H1 (cell line): ENCODE measurements around the gene RPRD2. TPM values are rescaled to one million over a fixed set of nuclear protein-coding genes. Genes with fewer than 3 reads are reported as not detected.

Experiments
- CTCF ChIA-PET: fragments of 300-600 bp; sonication (Branson Sonifier 250); formaldehyde crosslinking; loops from one replicate; lab custom pipeline; 2021; ENCODE audit not compliant: partially characterized antibody; lab: Charles Lee
- POLR2A ChIA-PET: fragments of 300-600 bp; sonication (Branson Sonifier 250); formaldehyde crosslinking; loops from one replicate; lab custom pipeline; 2021; ENCODE audit warnings: inconsistent platforms; ENCODE audit not compliant: partially characterized antibody; lab: Charles Lee
- DNase-seq, 2 experiments: peaks; one replicate each; pipeline versions ENCODE4 v3.0.0 to v3.0.0-alpha.2; 2010 to 2022; ENCODE audit warnings: low spot score in 2 of 2, low read depth in 1 of 2, mixed read lengths in 1 of 2
- FAIRE-seq: peaks from 2 replicates; lab custom pipeline; 2011; peaks lifted over from hg19 to GRCh38; lab: Jason Lieb, UNC
- H2AFZ ChIP-seq: 2 replicates; pipeline ENCODE4 v1.8.1; 2012; ENCODE audit warnings: low read length, inconsistent platforms
- H2AK5ac ChIP-seq: 2 replicates; pipeline ENCODE4 v1.6.1; 2013; ENCODE audit warnings: low read depth, low read length
- H2BK120ac ChIP-seq: replicated peaks from 2 replicates; pipeline ENCODE3; 2013; ENCODE audit warnings: low read depth, low read length, inconsistent platforms
- H2BK12ac ChIP-seq: 2 replicates; pipeline ENCODE4 v1.6.1; 2013; ENCODE audit warnings: low read depth, low read length
- H2BK15ac ChIP-seq: 2 replicates; pipeline ENCODE4 v1.6.1; 2013; ENCODE audit warnings: low read length
- H2BK20ac ChIP-seq: 2 replicates; pipeline ENCODE4 v1.6.1; 2013; ENCODE audit warnings: low read length
- H2BK5ac ChIP-seq: 2 replicates; pipeline ENCODE4 v1.6.1; 2013; ENCODE audit warnings: low read depth, low read length
- H3K14ac ChIP-seq: 2 replicates; pipeline ENCODE4 v1.6.1; 2013; ENCODE audit warnings: inconsistent platforms; ENCODE audit not compliant: insufficient read length
- H3K18ac ChIP-seq: 2 replicates; pipeline ENCODE4 v1.6.1; 2013; ENCODE audit warnings: low read length; ENCODE audit errors: extremely low read depth
- H3K23ac ChIP-seq: 2 replicates; pipeline ENCODE4 v1.6.1; 2013; ENCODE audit warnings: inconsistent platforms; ENCODE audit not compliant: insufficient read length
- H3K23me2 ChIP-seq: 2 replicates; pipeline ENCODE4 v1.6.1; 2013; ENCODE audit warnings: low read depth, low read length
- H3K27ac ChIP-seq: 2 replicates; pipeline ENCODE4 v1.6.1; 2011; ENCODE audit warnings: low read depth, low read length, inconsistent platforms
- H3K27me3 ChIP-seq, 4 experiments: replicated peaks in 1 of 4; 1 replicate in 1 of 4; 2 replicates in 3 of 4; pipeline versions ENCODE4 v1.6.1 to v1.8.1; 2011 to 2013; ENCODE audit warnings: low read length in 3 of 4, mild to moderate bottlenecking in 3 of 4, inconsistent platforms in 2 of 4, mixed read lengths in 2 of 4, moderate library complexity in 1 of 4; ENCODE audit not compliant: control insufficient read depth in 3 of 4, insufficient read depth in 3 of 4; ENCODE audit errors: extremely low read depth in 1 of 4
- H3K36me3 ChIP-seq, 4 experiments: 2 replicates each; pipeline versions ENCODE4 v1.6.1 to v1.8.1; 2011 to 2013; ENCODE audit warnings: mild to moderate bottlenecking in 4 of 4, low read length in 3 of 4, moderate library complexity in 2 of 4, control low read depth in 1 of 4, inconsistent platforms in 1 of 4; ENCODE audit not compliant: insufficient read depth in 4 of 4, control insufficient read depth in 2 of 4
- H3K4ac ChIP-seq: replicated peaks from 2 replicates; pipeline ENCODE3; 2013; ENCODE audit warnings: low read length, low read depth, mixed read lengths, inconsistent platforms; ENCODE audit not compliant: insufficient read length
- H3K4me1 ChIP-seq, 4 experiments: replicated peaks in 1 of 4; 1 replicate in 1 of 4; 2 replicates in 3 of 4; pipeline versions ENCODE4 v1.6.1 to v1.8.1; 2011 to 2013; ENCODE audit warnings: low read length in 3 of 4, inconsistent platforms in 2 of 4, mixed read lengths in 1 of 4; ENCODE audit not compliant: insufficient read depth in 4 of 4, control insufficient read depth in 3 of 4
- H3K4me2 ChIP-seq, 2 experiments: 2 replicates each; pipeline versions ENCODE4 v1.6.1 to v1.8.1; 2011 to 2013; ENCODE audit warnings: low read depth in 2 of 2, low read length in 2 of 2, control low read depth in 1 of 2, inconsistent platforms in 1 of 2, mild to moderate bottlenecking in 1 of 2; ENCODE audit not compliant: insufficient read depth in 1 of 2
- H3K4me3 ChIP-seq, 4 experiments: fragments of 200-600, 300-600 bp in 1 of 4; sonication (generic), shearing (Covaris generic), sonication (Bioruptor Twin) in 1 of 4; 2 replicates each; pipeline versions ENCODE4 v1.5.1 to v1.8.1; 2011 to 2016; ENCODE audit warnings: low read length in 4 of 4, low read depth in 3 of 4, control low read depth in 2 of 4, inconsistent platforms in 2 of 4, mild to moderate bottlenecking in 2 of 4, mixed read lengths in 1 of 4, moderate library complexity in 1 of 4; ENCODE audit not compliant: insufficient read depth in 2 of 4; ENCODE audit errors: extremely low read depth in 1 of 4
- H3K56ac ChIP-seq: replicated peaks from 2 replicates; pipeline ENCODE3; 2013; ENCODE audit warnings: low read depth, mild to moderate bottlenecking, mixed read lengths, low read length, inconsistent platforms; ENCODE audit not compliant: insufficient read length
- H3K79me1 ChIP-seq: 2 replicates; pipeline ENCODE4 v1.6.1; 2013; ENCODE audit warnings: low read depth, low read length, control low read depth
- H3K79me2 ChIP-seq, 2 experiments: 2 replicates each; pipeline versions ENCODE4 v1.6.1 to v1.8.1; 2012 to 2013; ENCODE audit warnings: low read length in 2 of 2, mild to moderate bottlenecking in 2 of 2, inconsistent platforms in 1 of 2; ENCODE audit not compliant: insufficient read depth in 2 of 2, control insufficient read depth in 1 of 2
- H3K9ac ChIP-seq, 4 experiments: replicated peaks in 1 of 4; 1 replicate in 1 of 4; 2 replicates in 3 of 4; pipeline versions ENCODE4 v1.6.1 to v1.8.1; 2011 to 2013; ENCODE audit warnings: low read depth in 3 of 4, low read length in 3 of 4, control low read depth in 2 of 4, mild to moderate bottlenecking in 2 of 4, moderate library complexity in 2 of 4, inconsistent platforms in 1 of 4; ENCODE audit errors: extremely low read depth in 1 of 4
- H3K9me3 ChIP-seq, 2 experiments: 2 replicates each; pipeline versions ENCODE4 v1.6.1 to v1.8.1; 2012 to 2013; ENCODE audit warnings: mild to moderate bottlenecking in 2 of 2, moderate library complexity in 2 of 2, control low read depth in 1 of 2, inconsistent platforms in 1 of 2, low read depth in 1 of 2, low read length in 1 of 2, mixed read lengths in 1 of 2; ENCODE audit not compliant: insufficient read depth in 2 of 2
- H4K20me1 ChIP-seq, 2 experiments: replicated peaks in 1 of 2; 2 replicates each; pipeline versions ENCODE3 to v1.8.1; 2011 to 2013; ENCODE audit warnings: inconsistent platforms in 2 of 2, low read length in 2 of 2, mild to moderate bottlenecking in 1 of 2; ENCODE audit not compliant: insufficient read depth in 2 of 2, control insufficient read depth in 1 of 2
- H4K5ac ChIP-seq: 2 replicates; pipeline ENCODE4 v1.6.1; 2013; ENCODE audit warnings: low read length, low read depth, mixed read lengths, inconsistent platforms; ENCODE audit not compliant: insufficient read length
- H4K8ac ChIP-seq: 2 replicates; pipeline ENCODE4 v1.8.0; 2013; ENCODE audit warnings: mild to moderate bottlenecking, moderate library complexity, low read length, inconsistent platforms; ENCODE audit not compliant: insufficient read depth; ENCODE audit errors: extremely low read depth
- H4K91ac ChIP-seq: replicated peaks from 2 replicates; pipeline ENCODE3; 2013; ENCODE audit warnings: low read length, mixed read lengths, inconsistent platforms; ENCODE audit not compliant: insufficient read length
- CBX8 ChIP-seq: fragments of 300-800, 300-1000 bp; sonication (generic); IDR thresholded peaks from 2 replicates; pipeline ENCODE4 v1.7.1; 2016; ENCODE audit warnings: low read depth, low read length, borderline replicate concordance
- CHD2 ChIP-seq: IDR thresholded peaks from 2 replicates; pipeline ENCODE4 v1.6.1; 2012; ENCODE audit warnings: low read length, improper control_type of control experiment
- KDM5A ChIP-seq: fragments of 200-600 bp; IDR thresholded peaks from 2 replicates; pipeline ENCODE4 v1.7.1; 2012; ENCODE audit warnings: mild to moderate bottlenecking, low read length, inconsistent platforms, mixed read lengths
- NANOG ChIP-seq: IDR thresholded peaks from 2 replicates; pipeline ENCODE4 v1.6.1; 2011; ENCODE audit warnings: low read length, low read depth, mild to moderate bottlenecking, inconsistent platforms; ENCODE audit not compliant: insufficient read depth, poor library complexity, severe bottlenecking
- NRF1 ChIP-seq: IDR thresholded peaks from 2 replicates; pipeline ENCODE4 v1.6.1; 2011; ENCODE audit warnings: mild to moderate bottlenecking, low read depth, low read length, improper control_type of control experiment
- PHF8 ChIP-seq: fragments of 200-600 bp; sonication (generic); conservative IDR thresholded peaks from 2 replicates; pipeline ENCODE4 v1.7.1; 2012; ENCODE audit warnings: low read depth, mild to moderate bottlenecking, inconsistent platforms, low read length, moderate library complexity
- POU5F1 ChIP-seq: IDR thresholded peaks from 2 replicates; pipeline ENCODE4 v1.6.1; 2011; ENCODE audit warnings: low read depth, mild to moderate bottlenecking, low read length, moderate library complexity
- RBBP5 ChIP-seq: IDR thresholded peaks from 2 replicates; pipeline ENCODE4 v1.7.1; 2012; ENCODE audit warnings: low read depth, mild to moderate bottlenecking, inconsistent platforms, low read length, moderate library complexity, borderline replicate concordance
- SP2 ChIP-seq: IDR thresholded peaks from 2 replicates; pipeline ENCODE4 v1.6.1; 2012; ENCODE audit warnings: mild to moderate bottlenecking, low read length, inconsistent platforms
- SUZ12 ChIP-seq: fragments of 200-600 bp; sonication (generic); IDR thresholded peaks from 2 replicates; pipeline ENCODE4 v1.6.1; 2012; ENCODE audit warnings: mild to moderate bottlenecking, inconsistent platforms, low read length, moderate library complexity, mixed read lengths
- TCF12 ChIP-seq: IDR thresholded peaks from 2 replicates; pipeline ENCODE4 v1.6.1; 2011; ENCODE audit warnings: low read depth, mild to moderate bottlenecking, low read length
- WGBS, 2 experiments: shearing (Covaris generic) in 1 of 2; methylation state at CpG; one replicate each; pipeline versions ENCODE4 v1.1.6 to v1.1.7; 2013 to 2015; ENCODE audit warnings: low lambda C conversion rate in 2 of 2, mixed read lengths in 2 of 2, inconsistent platforms in 1 of 2, low coverage in 1 of 2, missing lambda C conversion rate in 1 of 2; ENCODE audit not compliant: insufficient replicate concordance in 2 of 2, insufficient coverage in 1 of 2, insufficient read length in 1 of 2; ENCODE audit errors: extremely low coverage in 1 of 2, missing lambda C conversion rate in 1 of 2; 5-methylcytosine and 5-hydroxymethylcytosine counted together
- polyA plus RNA-seq, 7 experiments: library from polyadenylated mRNA; depleted of rRNA in 3 of 7; stranded (reverse) in 5 of 7; unstranded in 2 of 7; fragments of >200 nt in 5 of 7; fragments of 200-250 nt in 2 of 7; gene quantifications; 1 replicate in 5 of 7; 2 replicates in 1 of 7; 4 replicates in 1 of 7; pipeline versions ENCODE4 v1.2.1 to v1.2.3, GENCODE V29; 2011 to 2013; ENCODE audit warnings: missing spikeins in 2 of 7, mixed read lengths in 2 of 7
- total RNA-seq: library from RNA; stranded (reverse); fragmentation: NEBNext Ultra II Directional; extraction: Animal tissue kit (Norgen Biotek cat#: 25700); gene quantifications from 2 replicates; pipeline ENCODE4 v1.2.1, GENCODE V29; 2021
- TF ChIP-seq, protein P1 (sequence below), 3 experiments: IDR thresholded peaks; 1 replicate in 2 of 3; 2 replicates in 1 of 3; pipeline versions ENCODE4 v1.5.1 to v1.6.1; 2011; ENCODE audit warnings: low read length in 3 of 3, mild to moderate bottlenecking in 3 of 3, inconsistent platforms in 2 of 3, low read depth in 1 of 3, moderate library complexity in 1 of 3; ENCODE audit not compliant: insufficient read depth in 1 of 3; ENCODE audit errors: control extremely low read depth in 1 of 3

Gene RPRD2
- total and polyA plus RNA-seq, 2 of the 8 experiments (the other 6 are each of a cell fraction or from before 2014, with no cell fraction given): 14.4 to 32.4 TPM

DNA sequence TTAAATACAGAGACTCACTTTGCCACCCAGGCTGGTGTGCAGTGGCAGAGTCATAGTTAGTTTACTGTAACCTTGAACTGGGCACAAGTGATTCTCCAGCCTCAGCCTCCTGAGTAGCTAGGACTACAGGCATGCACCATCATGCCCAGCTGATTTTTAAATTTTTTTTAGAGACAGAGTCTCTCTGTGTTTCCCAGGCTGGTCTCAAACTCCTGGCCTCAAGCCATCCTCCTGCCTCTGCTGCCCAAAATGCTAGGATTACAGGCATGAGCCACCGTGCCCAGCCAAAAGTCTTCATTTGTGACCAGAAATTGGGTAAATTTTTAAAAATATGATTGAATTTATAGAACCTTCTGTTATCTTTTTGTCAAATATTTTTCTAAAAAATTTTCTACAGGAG lies 105.3 kb downstream of the RPRD2 start:
- Histone ChIP-seq H3K23ac (no peak overlapping the region), H3K27ac (no peak overlapping the region), H4K20me1 (peaks cover 0 to 1% of the 10 kb centered on the region in 2 experiments), H2BK15ac (no peak overlapping the region), H2BK12ac (no peak overlapping the region), H4K5ac (no peak overlapping the region), H3K4ac (no peak overlapping the region), H3K27me3 (no peaks in the 10 kb centered on the region), H4K91ac (no peak overlapping the region), H2AFZ (no peak overlapping the region), H2BK120ac (no peak overlapping the region), H3K23me2 (no peaks in the 10 kb centered on the region), H3K14ac (no peak overlapping the region), H3K36me3 (peaks cover 19 to 47% (median 29%) of the 10 kb centered on the region in 4 experiments), H3K4me1 (peaks cover 0 to 8% (median 4%) of the 10 kb centered on the region in 4 experiments; a peak in 4 of 7 replicates), H3K4me2 (no peak overlapping the region), H3K9me3 (no peaks in the 10 kb centered on the region), H2BK20ac (no peak overlapping the region), H2AK5ac (no peak overlapping the region), H4K8ac (no peak overlapping the region), H3K18ac (no peak overlapping the region), H3K9ac (no peak overlapping the region), H3K79me2 (no peaks in the 10 kb centered on the region), H2BK5ac (no peak overlapping the region), H3K79me1 (no peaks in the 10 kb centered on the region), H3K4me3 (no peak overlapping the region), H3K56ac (no peak overlapping the region)
- DNase-seq (no peak), FAIRE-seq (no peak)
- WGBS, 2 experiments: 94% methylated on average over 1 of the region's 1 CpG; no CpG with 5 or more reads in 1 of the 2 experiments
- ChIA-PET CTCF (interaction anchor here (0.6 to 1.1 kb wide), 4 partner anchors 64 to 501 kb away, joined by 3 to 4 read pairs (median 3); no protein-coding TSS in a partner anchor), POLR2A (no interaction called here)
- no peak for TF ChIP-seq PHF8
- TF ChIP-seq POU5F1: no peak
- TF ChIP-seq, protein P1, sequence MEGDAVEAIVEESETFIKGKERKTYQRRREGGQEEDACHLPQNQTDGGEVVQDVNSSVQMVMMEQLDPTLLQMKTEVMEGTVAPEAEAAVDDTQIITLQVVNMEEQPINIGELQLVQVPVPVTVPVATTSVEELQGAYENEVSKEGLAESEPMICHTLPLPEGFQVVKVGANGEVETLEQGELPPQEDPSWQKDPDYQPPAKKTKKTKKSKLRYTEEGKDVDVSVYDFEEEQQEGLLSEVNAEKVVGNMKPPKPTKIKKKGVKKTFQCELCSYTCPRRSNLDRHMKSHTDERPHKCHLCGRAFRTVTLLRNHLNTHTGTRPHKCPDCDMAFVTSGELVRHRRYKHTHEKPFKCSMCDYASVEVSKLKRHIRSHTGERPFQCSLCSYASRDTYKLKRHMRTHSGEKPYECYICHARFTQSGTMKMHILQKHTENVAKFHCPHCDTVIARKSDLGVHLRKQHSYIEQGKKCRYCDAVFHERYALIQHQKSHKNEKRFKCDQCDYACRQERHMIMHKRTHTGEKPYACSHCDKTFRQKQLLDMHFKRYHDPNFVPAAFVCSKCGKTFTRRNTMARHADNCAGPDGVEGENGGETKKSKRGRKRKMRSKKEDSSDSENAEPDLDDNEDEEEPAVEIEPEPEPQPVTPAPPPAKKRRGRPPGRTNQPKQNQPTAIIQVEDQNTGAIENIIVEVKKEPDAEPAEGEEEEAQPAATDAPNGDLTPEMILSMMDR (IDR thresholded peaks at IDR 0.05; ENCODE audit: control extremely low read depth in 1 of 3, insufficient read depth in 1 of 3, low read depth in 1 of 3, low read length in 3 of 3): no peak
- no peak for TF ChIP-seq NRF1
- TF ChIP-seq NANOG: no peak
- no peak for TF ChIP-seq TCF12
- TF ChIP-seq SUZ12: no peak
- no peak for TF ChIP-seq RBBP5
- TF ChIP-seq CHD2: no peak
- TF ChIP-seq KDM5A: no peak
- no peak for TF ChIP-seq SP2
- TF ChIP-seq CBX8: no peak
